ENCODE measurements around the gene VTI1A.
A peak's percentile ranks its signal among the peaks of the same experiment; 100 is the strongest.
"Not testable (repeated sequence)": the region's sequence is repeated elsewhere in the genome, so short reads cannot be mapped to it uniquely, and the experiment has no call there.

Gene VTI1A

GRCh38 chr10:112507988-112508387 lies 61.0 kb downstream of the VTI1A start:
- no peak for DNase-seq

DNA sequence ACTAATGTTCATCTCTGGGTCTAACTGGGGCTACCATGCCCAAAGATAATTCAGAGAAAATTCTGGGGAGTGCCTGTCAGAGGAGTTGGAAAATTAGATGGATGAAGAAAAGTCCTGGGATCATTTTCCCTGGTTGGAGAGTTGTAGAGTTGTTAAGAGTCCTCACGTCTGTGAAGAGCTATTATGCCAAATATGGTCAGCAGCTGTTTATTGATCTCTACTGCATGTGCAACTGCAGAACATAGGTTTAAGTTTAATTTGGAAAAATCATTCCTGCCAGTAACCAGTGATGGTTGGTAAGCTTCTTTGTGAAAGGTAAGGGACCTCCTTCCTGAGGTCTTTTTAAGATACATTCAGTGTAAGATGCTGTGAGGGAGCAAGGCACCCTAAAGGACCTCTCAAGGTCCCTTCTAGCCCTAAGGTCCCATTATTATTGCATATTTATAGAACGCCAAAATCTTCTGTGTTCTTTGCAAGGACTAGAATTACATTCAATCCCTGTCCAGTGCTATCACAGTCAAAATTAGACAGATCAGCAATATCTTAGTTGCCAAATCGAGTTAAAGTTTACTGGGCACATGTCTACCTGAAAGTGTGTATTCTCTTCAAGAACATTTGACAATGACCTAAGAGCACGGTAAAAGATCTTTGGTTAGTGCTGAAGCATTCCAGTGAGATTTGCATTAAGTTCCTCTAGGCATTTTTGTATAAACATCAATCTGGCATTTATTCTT lies 62.7 kb downstream of the VTI1A start:
- no peak for DNase-seq

GRCh38 chr10:112510384-112510783 lies 63.4 kb downstream of the VTI1A start:
- no peak for DNase-seq

- no peak for DNase-seq
Observed at GRCh38 chr10:112512294-112512693, 65.3 kb downstream of the VTI1A start.

GRCh38 chr10:112515126-112515525 lies 68.1 kb downstream of the VTI1A start:
- no peak for DNase-seq

GRCh38 chr10:112515852-112516251 lies 68.8 kb downstream of the VTI1A start:
- no peak for DNase-seq

GRCh38 chr10:112517451-112517862 lies 70.4 kb downstream of the VTI1A start:
- DNase-seq = no peak

DNA sequence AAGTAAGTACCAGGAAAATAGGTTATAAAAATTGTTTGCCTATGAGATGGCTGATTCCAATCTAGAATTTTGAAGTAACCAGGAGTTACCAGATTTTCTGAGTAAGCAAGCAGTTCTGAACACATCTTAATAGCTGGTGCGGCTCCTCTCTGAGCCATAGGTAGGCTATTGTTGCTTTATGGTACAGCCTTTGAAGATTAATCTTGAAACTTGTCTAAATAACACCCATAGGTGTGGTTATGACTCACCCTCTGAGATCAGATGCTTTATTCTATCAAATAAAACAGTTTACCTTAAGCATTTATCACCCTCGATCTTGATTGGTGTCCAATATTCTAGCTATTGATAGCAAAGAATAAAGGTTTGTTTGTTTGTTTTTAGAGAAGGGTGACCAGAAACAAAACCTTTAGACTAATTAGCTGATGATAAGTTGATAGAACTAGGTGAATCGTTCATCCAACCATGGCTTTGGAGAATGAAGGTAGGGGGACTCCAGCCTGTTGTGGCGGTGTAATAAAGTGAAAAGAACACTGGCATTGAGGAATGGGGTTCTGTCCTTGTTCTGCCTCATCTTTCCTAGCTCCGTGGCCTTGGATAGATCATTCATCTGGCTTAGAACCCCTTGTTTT lies 72.2 kb downstream of the VTI1A start:
- no peak for DNase-seq

GRCh38 chr10:112520914-112521313 lies 73.9 kb downstream of the VTI1A start:
- no peak for DNase-seq

GRCh38 chr10:112524641-112525040 lies 77.6 kb downstream of the VTI1A start:
- DNase-seq = no peak

GRCh38 chr10:112525200-112525599 lies 78.2 kb downstream of the VTI1A start:
- DNase-seq = no peak

DNA sequence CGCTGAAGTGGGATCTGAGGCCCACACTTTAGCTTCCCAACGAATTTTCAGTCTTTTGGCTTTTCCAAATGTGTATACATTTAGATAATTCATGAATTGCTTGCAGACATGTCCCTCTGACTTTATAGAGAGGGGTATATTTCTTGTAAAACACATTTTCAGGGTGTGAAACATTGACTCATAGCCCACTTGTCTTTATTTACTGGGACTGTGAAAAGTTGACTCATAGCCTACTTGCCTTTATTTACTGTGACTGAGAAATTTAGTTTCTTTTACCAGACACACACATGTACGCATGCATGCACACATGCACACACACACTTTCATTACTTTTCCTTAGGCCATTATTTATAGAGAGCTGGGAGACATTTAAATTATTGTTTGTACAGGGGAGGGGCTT lies 79.1 kb downstream of the VTI1A start:
- no peak for DNase-seq

GRCh38 chr10:112526906-112527305 lies 79.9 kb downstream of the VTI1A start:
- DNase-seq = no peak

- no peak for DNase-seq
Observed at GRCh38 chr10:112528235-112528634, 81.2 kb downstream of the VTI1A start.

DNA sequence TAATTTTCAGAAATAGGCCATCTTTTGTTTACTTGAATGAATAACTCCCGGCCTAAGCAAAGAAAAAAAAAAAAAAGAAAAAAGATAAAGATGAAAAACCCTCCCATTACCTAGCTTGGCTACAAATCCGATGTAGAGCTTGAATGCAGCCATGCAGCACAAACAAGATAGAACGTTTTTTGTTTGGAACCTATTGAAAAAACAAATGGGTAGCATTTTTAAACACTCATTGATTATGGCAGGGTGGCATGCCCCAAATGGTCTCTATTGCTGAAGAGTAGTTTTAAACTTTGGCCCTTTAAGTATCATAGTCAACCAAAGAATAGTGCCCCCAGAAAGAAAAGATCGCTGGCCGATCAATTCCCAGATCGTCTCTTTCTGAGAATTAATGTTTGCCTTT lies 84.4 kb downstream of the VTI1A start:
- DNase-seq = no peak

- DNase-seq = no peak
Observed at GRCh38 chr10:112532189-112532588, 85.2 kb downstream of the VTI1A start.

GRCh38 chr10:112532956-112533355 lies 85.9 kb downstream of the VTI1A start:
- no peak for DNase-seq

GRCh38 chr10:112533916-112534315 lies 86.9 kb downstream of the VTI1A start:
- DNase-seq = no peak

GRCh38 chr10:112535531-112535951 lies 88.5 kb downstream of the VTI1A start:
- no peak for DNase-seq

GRCh38 chr10:112536663-112537062 lies 89.6 kb downstream of the VTI1A start:
- no peak for DNase-seq

GRCh38 chr10:112538168-112538567 lies 91.2 kb downstream of the VTI1A start:
- no peak for DNase-seq

GRCh38 chr10:112539340-112539739 lies 92.3 kb downstream of the VTI1A start:
- DNase-seq = peak; percentile 5

GRCh38 chr10:112542823-112543222 lies 95.8 kb downstream of the VTI1A start:
- DNase-seq = not testable (repeated sequence)

GRCh38 chr10:112546474-112546873 lies 99.5 kb downstream of the VTI1A start:
- no peak for DNase-seq
